AG09319 (cell line): ENCODE results near the gene EXOSC10.
"Not testable (repeated sequence)": the region's sequence is repeated elsewhere in the genome, so short reads cannot be mapped to it uniquely, and the experiment has no call there.

Experiments used
- DNase-seq: peaks from one replicate; pipeline ENCODE4 v3.0.0-alpha.2; 2010; ENCODE audit warnings: low read depth; ENCODE audit errors: extremely low read depth
- CTCF ChIP-seq: IDR thresholded peaks from 2 replicates; pipeline ENCODE4 v1.5.1; 2011; ENCODE audit warnings: low read depth, mild to moderate bottlenecking, inconsistent platforms, low read length, moderate library complexity

EXOSC10 gene

GRCh38 chr1:11067716-11068599 is 31.7 kb downstream of the EXOSC10 start:
- DNase-seq: no peak

GRCh38 chr1:11065796-11066195 is 33.9 kb downstream of the EXOSC10 start:
- no peak for DNase-seq
- no peak for TF ChIP-seq CTCF

More at GRCh38 chr1:11067716-11068599, 31.7 kb downstream of the EXOSC10 start:
- TF ChIP-seq CTCF: no peak

- TF ChIP-seq CTCF: no peak
These were observed 34.7 kb downstream of the EXOSC10 start for GRCh38 chr1:11064942-11065341.

GRCh38 chr1:11063937-11064537 is 35.6 kb downstream of the EXOSC10 start:
- not testable (repeated sequence) for DNase-seq

More at GRCh38 chr1:11064942-11065341, 34.7 kb downstream of the EXOSC10 start:
- no peak for DNase-seq

GRCh38 chr1:11062965-11063401 is 36.7 kb downstream of the EXOSC10 start:
- no peak for DNase-seq
- no peak for TF ChIP-seq CTCF

GRCh38 chr1:11061652-11062365 is 37.9 kb downstream of the EXOSC10 start:
- DNase-seq: no peak
- TF ChIP-seq CTCF: no peak

- peak; percentile 21 for TF ChIP-seq CTCF
- peak; percentile 70 for DNase-seq
These were observed 39.5 kb downstream of the EXOSC10 start, which contains the start of gene SRM for GRCh38 chr1:11059968-11060830. TSS of gene SRM (minus strand) at chr1:11060018. CDS start at chr1:11059943, 75 bp downstream.
